MCF 10A (cell line): ENCODE data around the gene PDE7B. TPM values are rescaled to one million over a fixed set of nuclear protein-coding genes. Genes with fewer than 3 reads are reported as not detected.

ENCODE experiments used
- BruUV-seq: library from RNA; stranded (reverse); fragments of 400-500 nt; replicated peaks from 2 replicates; lab custom pipeline; 2021; lab: Mats Ljungman, UMichigan
- CTCF ChIA-PET: fragments of 300-600 bp; sonication (Branson Sonifier 250); formaldehyde crosslinking; extraction: SDS; loops from one replicate; lab custom pipeline; 2021; ENCODE audit warnings: antibody characterized with exemption, inconsistent platforms; lab: Yijun Ruan, JAX
- POLR2A ChIA-PET: fragments of 300-600, 350-650 bp; sonication (Branson Sonifier 250); formaldehyde crosslinking; extraction: SDS; loops from one replicate; lab custom pipeline; 2020; ENCODE audit warnings: antibody characterized with exemption, inconsistent platforms; lab: Yijun Ruan, JAX
- DNase-seq: peaks from one replicate; pipeline ENCODE4 v3.0.0-alpha.2; 2018; ENCODE audit not compliant: unreplicated experiment
- H3K27ac Mint-ChIP-seq: one replicate; pipeline ENCODE4 v1.8.0; 2022; ENCODE audit warnings: mild to moderate bottlenecking, low read depth, mixed read lengths; ENCODE audit not compliant: unreplicated experiment
- H3K27me3 Mint-ChIP-seq: one replicate; pipeline ENCODE4 v1.8.0; 2022; ENCODE audit warnings: mixed read lengths; ENCODE audit not compliant: insufficient read depth, unreplicated experiment
- H3K36me3 Mint-ChIP-seq: one replicate; pipeline ENCODE4 v1.8.0; 2022; ENCODE audit warnings: mild to moderate bottlenecking, moderate library complexity, mixed read lengths; ENCODE audit not compliant: insufficient read depth, unreplicated experiment
- H3K4me1 Mint-ChIP-seq: one replicate; pipeline ENCODE4 v1.8.0; 2022; ENCODE audit warnings: mixed read lengths; ENCODE audit not compliant: insufficient read depth, unreplicated experiment
- H3K4me3 Mint-ChIP-seq: one replicate; pipeline ENCODE4 v1.8.0; 2022; ENCODE audit warnings: mild to moderate bottlenecking, moderate library complexity, mixed read lengths; ENCODE audit not compliant: unreplicated experiment
- H3K9me3 Mint-ChIP-seq: one replicate; pipeline ENCODE4 v1.8.0; 2022; ENCODE audit warnings: mixed read lengths; ENCODE audit not compliant: unreplicated experiment
- CTCF ChIP-seq: fragments of 200-600 bp; IDR thresholded peaks from one replicate; pipeline ENCODE4 v1.8.0; 2022; ENCODE audit warnings: antibody characterized with exemption, mild to moderate bottlenecking; ENCODE audit not compliant: unreplicated experiment
- intact Hi-C: fragments of 100-400 bp; cut with micrococcal nuclease; formaldehyde crosslinking; loops from 2 replicates; pipeline ENCODE4 v1.14.1; 2022
- total RNA-seq: library from RNA; stranded (reverse); gene quantifications from 2 replicates; pipeline ENCODE4 v1.2.3, GENCODE V29; 2022

Gene PDE7B
- total RNA-seq, 1 experiment from 2014 or later: 1.4 TPM

DNA sequence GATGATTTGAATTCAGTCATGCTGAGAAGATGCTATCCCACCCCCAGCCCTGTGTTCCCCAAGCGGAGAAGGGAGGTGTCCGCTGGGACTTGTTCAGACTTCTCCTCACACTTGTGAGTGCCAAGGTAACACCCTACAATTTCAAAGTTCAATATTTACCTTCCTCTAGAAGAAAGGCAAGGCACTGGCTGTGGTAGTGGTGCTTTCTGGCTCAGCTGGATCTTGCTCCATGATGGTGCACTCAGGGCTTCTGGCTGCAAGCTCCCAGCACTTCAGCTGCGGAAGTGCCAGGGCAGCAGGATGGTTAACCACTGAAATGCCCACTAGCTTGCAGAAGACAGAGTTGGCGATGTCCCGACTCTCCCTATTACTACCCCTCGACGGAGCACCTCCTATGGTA lies 263.2 kb downstream of the PDE7B start:
- intact Hi-C loops: no loop called here
- Mint-ChIP-seq H3K27me3 (no peaks in the 10 kb centered on the region), H3K9me3 (no peaks in the 10 kb centered on the region), H3K4me3 (no peak overlapping the region), H3K36me3 (no peaks in the 10 kb centered on the region), H3K27ac (no peak overlapping the region), H3K4me1 (no peaks in the 10 kb centered on the region)
- DNase-seq: no peak
- ChIA-PET POLR2A (no interaction called here), CTCF (interaction anchor here (0.7 kb wide), 1 partner anchor 159 kb away, joined by 3 read pairs; no protein-coding TSS in a partner anchor)
- TF ChIP-seq CTCF: no peak
- BruUV-seq: no TSS peak

GRCh38 chr6:136115941-136116340 lies 264.4 kb downstream of the PDE7B start:
- Mint-ChIP-seq H3K4me3 (no peak overlapping the region), H3K27me3 (no peaks in the 10 kb centered on the region), H3K36me3 (no peaks in the 10 kb centered on the region), H3K9me3 (no peaks in the 10 kb centered on the region), H3K27ac (no peak overlapping the region), H3K4me1 (no peaks in the 10 kb centered on the region)
- ChIA-PET POLR2A (no interaction called here), CTCF (no interaction called here)
- no TSS peak for BruUV-seq
- intact Hi-C loops: no loop called here
- DNase-seq: no peak
- no peak for TF ChIP-seq CTCF

GRCh38 chr6:136117081-136117480 lies 265.6 kb downstream of the PDE7B start:
- no peaks in the 10 kb centered on the region for H3K9me3 Mint-ChIP-seq
- intact Hi-C loops: no loop called here
- CTCF ChIA-PET: interaction anchor here (2.3 kb wide), 1 partner anchor 109 kb away, joined by 8 read pairs; no protein-coding TSS in a partner anchor
- no peak for TF ChIP-seq CTCF
- H3K4me1 Mint-ChIP-seq: no peaks in the 10 kb centered on the region
- no peak overlapping the region for H3K4me3 Mint-ChIP-seq
- DNase-seq: no peak
- BruUV-seq: no TSS peak
- no peak overlapping the region for H3K27ac Mint-ChIP-seq
- H3K36me3 Mint-ChIP-seq: no peaks in the 10 kb centered on the region
- no peaks in the 10 kb centered on the region for H3K27me3 Mint-ChIP-seq
- POLR2A ChIA-PET: no interaction called here

DNA sequence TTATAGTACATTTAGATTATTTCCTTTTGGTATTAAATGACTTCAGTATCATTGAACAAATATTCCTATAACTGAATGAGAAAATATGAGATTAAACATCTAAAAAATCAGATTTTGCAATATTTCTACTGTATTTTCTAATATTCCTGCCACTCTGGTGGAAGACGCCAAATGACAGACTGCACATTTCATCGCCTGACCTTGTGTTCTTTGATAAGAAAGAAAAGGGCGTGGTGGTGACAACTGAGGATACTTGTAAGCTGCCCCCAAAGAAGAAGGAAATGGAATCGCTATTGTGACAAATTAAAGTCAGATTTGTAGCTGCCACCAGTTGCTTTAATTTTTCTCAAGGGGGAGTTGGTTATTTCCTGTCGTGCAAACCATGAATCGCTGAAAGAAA lies 267.3 kb downstream of the PDE7B start:
- Mint-ChIP-seq H3K9me3 (no peaks in the 10 kb centered on the region), H3K27ac (no peak overlapping the region), H3K27me3 (no peaks in the 10 kb centered on the region), H3K36me3 (no peaks in the 10 kb centered on the region), H3K4me1 (no peaks in the 10 kb centered on the region), H3K4me3 (no peak overlapping the region)
- no peak for TF ChIP-seq CTCF
- DNase-seq: no peak
- BruUV-seq: no TSS peak
- intact Hi-C loops: no loop called here
- ChIA-PET CTCF (no interaction called here), POLR2A (no interaction called here)
